Activated naive CD4-positive, alpha-beta T cell treated with anti-CD3 and anti-CD28 coated beads, Interleukin-2, amount 10 ng/mL, durations not matched to agents 7 days and 5 days (primary cell): ENCODE data around the gene PKLR.
"Not testable (repeated sequence)": the region's sequence is repeated elsewhere in the genome, so short reads cannot be mapped to it uniquely, and the experiment has no call there.

ENCODE experiments used
- CTCF ChIA-PET: fragments of 350-600 bp; sonication (Branson Sonifier 250); formaldehyde crosslinking; loops from one replicate; lab custom pipeline; 2021; ENCODE audit warnings: antibody characterized with exemption; lab: Charles Lee
- DNase-seq: peaks from one replicate; pipeline ENCODE4 v3.0.0-alpha.2; 2020
- H3K27ac Mint-ChIP-seq: one replicate; pipeline ENCODE4 v1.8.0; 2021; ENCODE audit warnings: mild to moderate bottlenecking, moderate library complexity, mixed read lengths
- H3K27me3 Mint-ChIP-seq: one replicate; pipeline ENCODE4 v1.8.0; 2021; ENCODE audit warnings: mild to moderate bottlenecking, mixed read lengths
- H3K36me3 Mint-ChIP-seq: one replicate; pipeline ENCODE4 v1.8.0; 2021; ENCODE audit warnings: mixed read lengths
- H3K4me1 Mint-ChIP-seq: one replicate; pipeline ENCODE4 v1.8.0; 2021; ENCODE audit warnings: mixed read lengths
- H3K4me3 Mint-ChIP-seq: one replicate; pipeline ENCODE4 v1.8.0; 2021; ENCODE audit warnings: mild to moderate bottlenecking, moderate library complexity, mixed read lengths
- H3K9me3 Mint-ChIP-seq: one replicate; pipeline ENCODE4 v1.8.0; 2021; ENCODE audit warnings: mixed read lengths

PKLR gene

GRCh38 chr1:155253208-155253607, 48.0 kb downstream of the PKLR start:
- CTCF ChIA-PET, result interaction anchor here (3.5 to 5.8 kb wide), 2 partner anchors 27 to 71 kb away, joined by 26 to 138 read pairs; partner anchors contain the start of gene RUSC1
- H3K4me3 Mint-ChIP-seq, result peak overlapping the region; percentile 79
- no peaks in the 10 kb centered on the region for H3K9me3 Mint-ChIP-seq
- no peaks in the 10 kb centered on the region for H3K27me3 Mint-ChIP-seq
- peaks cover 14% of the 10 kb centered on the region for H3K36me3 Mint-ChIP-seq
- no peak for DNase-seq
- peaks cover 45% of the 10 kb centered on the region for H3K4me1 Mint-ChIP-seq
- H3K27ac Mint-ChIP-seq, result no peak overlapping the region

DNA sequence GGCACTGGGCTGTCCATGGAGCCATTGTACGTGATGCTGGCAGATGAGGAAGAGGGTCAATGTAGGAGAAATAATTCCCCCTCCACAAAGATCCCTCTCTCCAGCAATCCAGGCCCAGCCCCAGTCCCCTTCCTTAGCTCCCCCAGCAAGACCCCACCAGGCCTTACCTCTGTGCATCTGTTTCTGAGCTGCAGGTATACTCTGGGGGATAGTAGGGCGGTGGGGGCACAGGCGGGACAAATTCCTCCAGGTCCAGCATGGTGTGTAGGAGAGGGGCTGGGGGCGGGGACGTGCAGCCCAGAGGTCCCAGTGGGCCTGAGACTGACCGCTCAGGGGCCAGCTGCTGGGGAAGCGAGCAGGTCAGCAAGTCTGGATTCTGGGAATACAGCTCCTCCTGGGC, 49.7 kb downstream of the PKLR start:
- no peak overlapping the region for H3K27ac Mint-ChIP-seq
- H3K27me3 Mint-ChIP-seq, result no peaks in the 10 kb centered on the region
- no peak for DNase-seq
- H3K4me1 Mint-ChIP-seq, result peaks cover 41% of the 10 kb centered on the region
- CTCF ChIA-PET, result interaction anchor here (0.5 to 6.2 kb wide), 38 partner anchors 9 to 728 kb away, joined by 3 to 138 read pairs (median 4); partner anchors contain the start of genes CLK2, FDPS, KRTCAP2 and RUSC1
- no peak overlapping the region for H3K4me3 Mint-ChIP-seq
- H3K9me3 Mint-ChIP-seq, result no peaks in the 10 kb centered on the region
- H3K36me3 Mint-ChIP-seq, result peaks cover 4% of the 10 kb centered on the region

- no peaks in the 10 kb centered on the region for H3K9me3 Mint-ChIP-seq
- H3K27ac Mint-ChIP-seq, result peak overlapping the region; percentile 78
- DNase-seq, result peak; percentile 98
- H3K4me3 Mint-ChIP-seq, result peak overlapping the region; percentile 60
- peaks cover 42% of the 10 kb centered on the region for H3K4me1 Mint-ChIP-seq
- H3K27me3 Mint-ChIP-seq, result no peaks in the 10 kb centered on the region
- peaks cover 4% of the 10 kb centered on the region for H3K36me3 Mint-ChIP-seq
- CTCF ChIA-PET, result interaction anchor here (0.5 to 6.2 kb wide), 43 partner anchors 9 to 729 kb away, joined by 3 to 138 read pairs (median 4); partner anchors contain the start of genes CLK2, FDPS, KRTCAP2 and RUSC1
Measured at GRCh38 chr1:155250633-155251449, 50.4 kb downstream of the PKLR start.

- Mint-ChIP-seq H3K9me3 (no peaks in the 10 kb centered on the region), H3K4me1 (peaks cover 39% of the 10 kb centered on the region), H3K27me3 (no peaks in the 10 kb centered on the region), H3K27ac (peak overlapping the region; percentile 62), H3K36me3 (peaks cover 4% of the 10 kb centered on the region), H3K4me3 (peak overlapping the region; percentile 67)
- no peak for DNase-seq
- CTCF ChIA-PET, result interaction anchor here (0.7 to 6.2 kb wide), 32 partner anchors 9 to 642 kb away, joined by 3 to 138 read pairs (median 6); partner anchors contain the start of genes CLK2, FDPS, KRTCAP2 and RUSC1
Measured at GRCh38 chr1:155250246-155250632, 51.0 kb downstream of the PKLR start.

- Mint-ChIP-seq H3K27me3 (peaks cover 5% of the 10 kb centered on the region), H3K36me3 (peaks cover 9% of the 10 kb centered on the region), H3K4me1 (peaks cover 40% of the 10 kb centered on the region), H3K4me3 (no peak overlapping the region), H3K9me3 (peaks cover 1% of the 10 kb centered on the region), H3K27ac (no peak overlapping the region)
- CTCF ChIA-PET, result interaction anchor here (1.5 to 6.2 kb wide), 4 partner anchors 12 to 76 kb away, joined by 4 to 138 read pairs (median 48); partner anchors contain the start of genes FDPS, RUSC1 and SCAMP3
- DNase-seq, result no peak
Measured at GRCh38 chr1:155247667-155248553, 53.3 kb downstream of the PKLR start.

GRCh38 chr1:155246796-155247195, 54.4 kb downstream of the PKLR start:
- H3K4me3 Mint-ChIP-seq, DNase-seq, H3K27me3 Mint-ChIP-seq, H3K36me3 Mint-ChIP-seq, H3K9me3 Mint-ChIP-seq, H3K27ac Mint-ChIP-seq: not testable (repeated sequence)
- peaks cover 48% of the 10 kb centered on the region for H3K4me1 Mint-ChIP-seq
- CTCF ChIA-PET, result interaction anchor here (1.5 to 6.2 kb wide), 2 partner anchors 43 to 60 kb away, joined by 4 to 39 read pairs; partner anchors contain the start of gene FDPS

- H3K27ac Mint-ChIP-seq, result peak overlapping the region; percentile 95
- DNase-seq, result no peak
- peaks cover 5% of the 10 kb centered on the region for H3K27me3 Mint-ChIP-seq
- CTCF ChIA-PET, result interaction anchor here (0.8 to 2.3 kb wide), 4 partner anchors 38 to 347 kb away, joined by 3 to 10 read pairs (median 4); partner anchors contain the start of gene THBS3
- peaks cover 16% of the 10 kb centered on the region for H3K36me3 Mint-ChIP-seq
- H3K9me3 Mint-ChIP-seq, result peaks cover 1% of the 10 kb centered on the region
- peak overlapping the region; percentile 79 for H3K4me3 Mint-ChIP-seq
- peaks cover 55% of the 10 kb centered on the region for H3K4me1 Mint-ChIP-seq
Measured at GRCh38 chr1:155245163-155245524, 56.1 kb downstream of the PKLR start.

- Mint-ChIP-seq H3K9me3 (peaks cover 1% of the 10 kb centered on the region), H3K27me3 (peaks cover 5% of the 10 kb centered on the region), H3K4me3 (peak overlapping the region; percentile 79), H3K36me3 (peaks cover 16% of the 10 kb centered on the region), H3K4me1 (peaks cover 56% of the 10 kb centered on the region), H3K27ac (peak overlapping the region; percentile 95)
- DNase-seq, result peak; percentile 99
- CTCF ChIA-PET, result interaction anchor here (0.8 to 2.3 kb wide), 5 partner anchors 16 to 348 kb away, joined by 3 to 10 read pairs (median 4); partner anchors contain the start of gene THBS3
Measured at GRCh38 chr1:155244368-155245162, 56.7 kb downstream of the PKLR start.

- Mint-ChIP-seq H3K9me3 (peaks cover 1% of the 10 kb centered on the region), H3K27ac (peak overlapping the region; percentile 95), H3K27me3 (peaks cover 5% of the 10 kb centered on the region), H3K4me3 (peak overlapping the region; percentile 79), H3K36me3 (peaks cover 21% of the 10 kb centered on the region), H3K4me1 (peaks cover 64% of the 10 kb centered on the region)
- no peak for DNase-seq
- CTCF ChIA-PET, result interaction anchor here (0.9 to 2.3 kb wide), 2 partner anchors 36 to 500 kb away, joined by 3 to 10 read pairs; partner anchors contain the start of gene THBS3
Measured at GRCh38 chr1:155242805-155243358, 58.4 kb downstream of the PKLR start.

GRCh38 chr1:155241841-155242264, 59.4 kb downstream of the PKLR start:
- Mint-ChIP-seq H3K36me3 (peaks cover 25% of the 10 kb centered on the region), H3K27me3 (peaks cover 5% of the 10 kb centered on the region), H3K9me3 (peaks cover 1% of the 10 kb centered on the region), H3K27ac (peak overlapping the region; percentile 84), H3K4me1 (peaks cover 64% of the 10 kb centered on the region), H3K4me3 (peak overlapping the region; percentile 82)
- DNase-seq, result no peak
- CTCF ChIA-PET, result interaction anchor here (0.7 to 2.7 kb wide), 6 partner anchors 9 to 69 kb away, joined by 3 to 16 read pairs (median 4); partner anchors contain the start of gene KRTCAP2

- Mint-ChIP-seq H3K9me3 (peaks cover 1% of the 10 kb centered on the region), H3K36me3 (peaks cover 27% of the 10 kb centered on the region), H3K4me1 (peaks cover 68% of the 10 kb centered on the region), H3K27ac (peak overlapping the region; percentile 84), H3K4me3 (peak overlapping the region; percentile 82), H3K27me3 (peaks cover 5% of the 10 kb centered on the region)
- CTCF ChIA-PET, result interaction anchor here (0.7 to 2.7 kb wide), 7 partner anchors 10 to 68 kb away, joined by 3 to 16 read pairs (median 4); partner anchors contain the start of gene KRTCAP2
- peak; percentile 81 for DNase-seq
Measured at GRCh38 chr1:155241069-155241679, 60.1 kb downstream of the PKLR start.
